ENCODE measurements around the gene SLC5A11.

SLC5A11 gene

GRCh38 chr16:24845726-24846547 lies at the start of gene SLC5A11:
SLC5A11 (plus strand) TSS chr16:24845963; CDS start chr16:24858644, 12,681 bp downstream.
- H3K4me3 Mint-ChIP-seq: no peak within 1 kb of the TSS
- no peaks in the 10 kb centered on the region for H3K36me3 Mint-ChIP-seq (ENCODE audit: low read depth)
- no peaks in the 10 kb centered on the region for H3K4me1 Mint-ChIP-seq
- peaks cover 3% of the 10 kb centered on the region for H3K27me3 Mint-ChIP-seq (ENCODE audit: low read depth)
- TF ChIP-seq CTCF (IDR thresholded peaks at IDR 0.05; ENCODE audit: unreplicated experiment in 3 of 3): no peak
- peak within 1 kb of the TSS in 1 of 3 experiments; percentile 76 for H3K27ac Mint-ChIP-seq
- H3K9me3 Mint-ChIP-seq: no peaks in the 10 kb centered on the region

- no peak for TF ChIP-seq CTCF (IDR thresholded peaks at IDR 0.05; ENCODE audit: unreplicated experiment in 3 of 3)
- no peaks in the 10 kb centered on the region for H3K9me3 Mint-ChIP-seq
- H3K4me1 Mint-ChIP-seq: no peaks in the 10 kb centered on the region
Observed at GRCh38 chr16:24800586-24800985, 45.2 kb upstream of the SLC5A11 start.

GRCh38 chr16:24801761-24802302 lies 43.9 kb upstream of the SLC5A11 start:
- Mint-ChIP-seq H3K36me3 (ENCODE audit: low read depth) (peaks cover 75% of the 10 kb centered on the region), H3K4me3 (no peak overlapping the region), H3K27ac (no peak overlapping the region), H3K4me1 (no peaks in the 10 kb centered on the region), H3K9me3 (no peaks in the 10 kb centered on the region), H3K27me3 (ENCODE audit: low read depth) (no peaks in the 10 kb centered on the region)
- TF ChIP-seq CTCF (IDR thresholded peaks at IDR 0.05; ENCODE audit: unreplicated experiment in 3 of 3): no peak

More at GRCh38 chr16:24800586-24800985, 45.2 kb upstream of the SLC5A11 start:
- H3K4me3 Mint-ChIP-seq: no peak overlapping the region
- no peaks in the 10 kb centered on the region for H3K27me3 Mint-ChIP-seq (ENCODE audit: low read depth)
- H3K27ac Mint-ChIP-seq: no peak overlapping the region
- peaks cover 75% of the 10 kb centered on the region for H3K36me3 Mint-ChIP-seq (ENCODE audit: low read depth)

GRCh38 chr16:24805484-24805883 lies 40.3 kb upstream of the SLC5A11 start:
- H3K27me3 Mint-ChIP-seq (ENCODE audit: low read depth): no peaks in the 10 kb centered on the region
- no peak for TF ChIP-seq CTCF (IDR thresholded peaks at IDR 0.05; ENCODE audit: unreplicated experiment in 3 of 3)
- H3K4me3 Mint-ChIP-seq: no peak overlapping the region
- H3K4me1 Mint-ChIP-seq: no peaks in the 10 kb centered on the region
- peaks cover 79% of the 10 kb centered on the region for H3K36me3 Mint-ChIP-seq (ENCODE audit: low read depth)
- no peak overlapping the region for H3K27ac Mint-ChIP-seq
- H3K9me3 Mint-ChIP-seq: no peaks in the 10 kb centered on the region

- peaks cover 77% of the 10 kb centered on the region for H3K36me3 Mint-ChIP-seq (ENCODE audit: low read depth)
- no peak overlapping the region for H3K4me3 Mint-ChIP-seq
- H3K9me3 Mint-ChIP-seq: no peaks in the 10 kb centered on the region
- TF ChIP-seq CTCF (IDR thresholded peaks at IDR 0.05; ENCODE audit: unreplicated experiment in 3 of 3): no peak
- H3K27ac Mint-ChIP-seq: peak overlapping the region in 1 of 3 experiments; percentile 47
- no peaks in the 10 kb centered on the region for H3K4me1 Mint-ChIP-seq
- H3K27me3 Mint-ChIP-seq (ENCODE audit: low read depth): no peaks in the 10 kb centered on the region
Observed at GRCh38 chr16:24807301-24807700, 38.5 kb upstream of the SLC5A11 start.
